ENCODE results near the gene SIRPD.

Gene SIRPD

GRCh38 chr20:1566701-1567100, 9.2 kb upstream of the SIRPD start:
- H3K4me3 ChIP-seq (ENCODE audit: low read depth, low read length) = no peak overlapping the region
- no peak for DNase-seq (ENCODE audit: low read depth)
- TF ChIP-seq CTCF (IDR thresholded peaks at IDR 0.05; ENCODE audit: low read depth, low read length, missing control alignments) = no peak

DNA sequence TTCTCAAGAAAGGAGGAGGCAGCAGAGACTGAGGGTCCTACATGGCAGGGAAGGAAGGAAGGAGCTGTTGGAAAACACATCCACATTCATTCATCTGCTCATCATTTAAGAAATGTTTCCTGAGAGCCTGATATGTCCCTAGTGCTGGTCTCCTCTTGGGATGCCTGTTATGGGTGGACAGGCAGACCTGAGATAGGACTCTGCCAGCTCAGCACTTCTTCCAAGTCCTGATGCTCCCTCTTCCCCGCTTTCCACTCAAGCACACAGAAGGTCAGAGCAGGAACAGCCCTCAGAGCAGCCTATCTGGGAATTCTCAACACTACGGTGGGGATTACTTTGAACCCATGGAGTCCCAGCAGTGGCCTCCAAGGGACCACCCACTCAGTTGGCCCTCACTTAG, 8.0 kb upstream of the SIRPD start:
- H3K4me3 ChIP-seq (ENCODE audit: low read depth, low read length) = no peak overlapping the region
- no peak for TF ChIP-seq CTCF (IDR thresholded peaks at IDR 0.05; ENCODE audit: low read depth, low read length, missing control alignments)
- DNase-seq (ENCODE audit: low read depth) = no peak

DNA sequence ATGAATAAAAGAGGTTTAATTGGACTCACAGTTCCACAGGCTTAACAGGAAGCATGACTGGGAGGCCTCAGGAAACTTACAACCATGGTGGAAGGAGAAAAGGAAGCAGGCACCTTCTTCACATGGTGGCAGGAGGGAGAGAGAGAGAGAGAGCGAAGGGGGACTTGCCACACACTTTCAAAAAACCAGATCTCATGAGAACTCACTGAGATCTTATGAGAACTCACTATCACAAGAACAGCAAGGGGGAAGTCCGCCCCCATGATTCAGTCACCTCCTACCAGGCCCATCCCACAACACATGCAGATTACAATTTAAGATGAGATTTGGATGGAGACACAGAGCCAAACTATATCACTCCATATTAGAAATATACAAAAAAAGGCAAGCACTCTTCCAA, 6.1 kb upstream of the SIRPD start:
- no peak for DNase-seq (ENCODE audit: low read depth)
- no peak overlapping the region for H3K4me3 ChIP-seq (ENCODE audit: low read depth, low read length)
- TF ChIP-seq CTCF (IDR thresholded peaks at IDR 0.05; ENCODE audit: low read depth, low read length, missing control alignments) = no peak

GRCh38 chr20:1562622-1563021, 5.1 kb upstream of the SIRPD start:
- H3K4me3 ChIP-seq (ENCODE audit: low read depth, low read length) = no peak overlapping the region
- no peak for TF ChIP-seq CTCF (IDR thresholded peaks at IDR 0.05; ENCODE audit: low read depth, low read length, missing control alignments)
- DNase-seq (ENCODE audit: low read depth) = no peak

DNA sequence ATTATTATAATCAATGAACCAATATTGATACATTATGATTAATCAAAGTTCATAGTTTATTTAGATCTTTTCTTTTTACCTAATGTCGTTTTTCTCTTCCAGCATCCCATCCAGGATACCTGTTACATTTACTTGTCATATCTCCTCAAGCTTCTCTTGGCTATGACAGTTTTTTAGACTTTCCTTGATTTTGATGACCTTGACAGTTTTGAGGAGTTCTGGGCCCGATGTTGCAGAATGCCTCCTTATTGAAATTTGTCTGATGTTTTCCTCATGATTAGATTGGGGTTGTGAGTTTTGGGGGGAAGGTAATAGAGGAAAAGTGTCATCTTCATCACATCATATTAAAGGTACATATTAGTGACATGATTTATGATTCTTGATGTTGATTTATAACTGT, 3.8 kb upstream of the SIRPD start:
- TF ChIP-seq CTCF (IDR thresholded peaks at IDR 0.05; ENCODE audit: low read depth, low read length, missing control alignments) = no peak
- no peak overlapping the region for H3K4me3 ChIP-seq (ENCODE audit: low read depth, low read length)
- no peak for DNase-seq (ENCODE audit: low read depth)

DNA sequence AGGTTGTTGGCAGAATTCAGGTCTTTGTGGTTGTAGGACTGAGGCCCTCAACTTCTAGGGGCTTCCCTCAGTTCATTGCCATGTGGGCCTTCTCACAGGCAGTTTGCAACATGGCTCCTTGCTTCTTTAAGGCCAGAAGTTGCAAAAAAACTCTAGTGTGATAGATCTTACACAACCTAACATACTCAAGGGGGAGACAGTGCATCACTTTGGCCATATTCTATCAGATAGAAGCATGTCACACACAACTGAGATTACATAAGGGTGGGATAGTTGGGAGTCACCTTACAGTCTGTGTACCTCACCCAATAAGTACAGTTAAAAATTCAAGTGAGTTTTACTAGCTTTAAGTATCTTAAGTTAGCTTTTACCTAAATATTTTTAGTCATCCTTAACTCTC, 1.6 kb downstream of the SIRPD start:
- H3K4me3 ChIP-seq (ENCODE audit: low read depth, low read length) = no peak overlapping the region
- DNase-seq (ENCODE audit: low read depth) = no peak
- no peak for TF ChIP-seq CTCF (IDR thresholded peaks at IDR 0.05; ENCODE audit: low read depth, low read length, missing control alignments)

DNA sequence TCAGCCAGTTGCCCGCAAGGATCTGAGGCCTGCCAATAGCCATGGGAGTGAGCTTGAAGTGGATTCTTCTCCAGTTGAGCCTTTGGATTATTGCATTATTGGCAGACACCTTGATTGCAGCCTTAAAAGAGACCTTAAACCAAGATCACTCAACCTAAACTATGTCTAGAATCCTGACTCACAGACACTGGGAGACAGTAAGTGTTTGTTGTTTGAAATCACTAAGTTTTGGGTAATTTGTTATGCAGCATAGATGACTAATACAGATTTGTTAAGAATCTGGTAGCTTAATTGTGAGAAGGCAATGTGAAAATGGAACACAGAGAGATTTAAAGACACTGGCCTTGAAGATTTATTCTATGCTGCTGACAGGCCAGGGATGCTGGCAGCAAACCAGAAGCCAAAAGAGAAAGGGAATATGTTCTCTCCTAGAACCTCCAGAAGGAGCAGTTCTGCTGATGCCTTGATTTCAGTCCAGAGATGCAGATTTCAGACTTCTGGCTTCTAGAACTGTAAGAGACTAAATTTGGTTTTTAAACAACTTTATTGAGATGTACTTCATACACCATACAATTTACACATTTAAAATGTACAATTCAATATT, 17.6 kb downstream of the SIRPD start:
- TF ChIP-seq CTCF (IDR thresholded peaks at IDR 0.05; ENCODE audit: low read depth, low read length, missing control alignments) = no peak
- no peak for DNase-seq (ENCODE audit: low read depth)
- H3K4me3 ChIP-seq (ENCODE audit: low read depth, low read length) = no peak overlapping the region
